ENCODE measurements around the gene EVI2B. TPM values are rescaled to one million over a fixed set of nuclear protein-coding genes. Genes with fewer than 3 reads are reported as not detected.
"Not testable (repeated sequence)": the region's sequence is repeated elsewhere in the genome, so short reads cannot be mapped to it uniquely, and the experiment has no call there.

Gene EVI2B
- total RNA-seq, 1 donor from 2014 or later = not detected

GRCh38 chr17:31291820-31292219 is 22.0 kb downstream of the EVI2B start:
- H3K4me1 Mint-ChIP-seq (ENCODE audit: unreplicated experiment) = peaks cover 8% of the 10 kb centered on the region
- peaks cover 18% of the 10 kb centered on the region for H3K36me3 Mint-ChIP-seq (ENCODE audit: unreplicated experiment)
- H3K4me3 Mint-ChIP-seq (ENCODE audit: unreplicated experiment) = no peak overlapping the region
- no peak for DNase-seq (ENCODE audit: extremely low spot score, unreplicated experiment)
- no peaks in the 10 kb centered on the region for H3K9me3 Mint-ChIP-seq (ENCODE audit: unreplicated experiment)
- H3K27ac Mint-ChIP-seq (ENCODE audit: unreplicated experiment) = no peak overlapping the region
- no peak for TF ChIP-seq CTCF (IDR thresholded peaks at IDR 0.05)
- H3K27me3 Mint-ChIP-seq (ENCODE audit: unreplicated experiment) = no peaks in the 10 kb centered on the region

- H3K4me1 Mint-ChIP-seq (ENCODE audit: unreplicated experiment) = peaks cover 8% of the 10 kb centered on the region
- no peak for TF ChIP-seq CTCF (IDR thresholded peaks at IDR 0.05)
- no peaks in the 10 kb centered on the region for H3K9me3 Mint-ChIP-seq (ENCODE audit: unreplicated experiment)
- peaks cover 20% of the 10 kb centered on the region for H3K36me3 Mint-ChIP-seq (ENCODE audit: unreplicated experiment)
- no peaks in the 10 kb centered on the region for H3K27me3 Mint-ChIP-seq (ENCODE audit: unreplicated experiment)
- no peak overlapping the region for H3K27ac Mint-ChIP-seq (ENCODE audit: unreplicated experiment)
- H3K4me3 Mint-ChIP-seq (ENCODE audit: unreplicated experiment) = no peak overlapping the region
- DNase-seq (ENCODE audit: extremely low spot score, unreplicated experiment) = no peak
These were observed 24.1 kb downstream of the EVI2B start for GRCh38 chr17:31289790-31290189.

GRCh38 chr17:31287932-31288331 is 25.9 kb downstream of the EVI2B start:
- not testable (repeated sequence) for H3K9me3 Mint-ChIP-seq (ENCODE audit: unreplicated experiment); H3K27me3 Mint-ChIP-seq (ENCODE audit: unreplicated experiment); H3K27ac Mint-ChIP-seq (ENCODE audit: unreplicated experiment); DNase-seq (ENCODE audit: extremely low spot score, unreplicated experiment); H3K4me1 Mint-ChIP-seq (ENCODE audit: unreplicated experiment); H3K4me3 Mint-ChIP-seq (ENCODE audit: unreplicated experiment)
- H3K36me3 Mint-ChIP-seq (ENCODE audit: unreplicated experiment) = peaks cover 21% of the 10 kb centered on the region

GRCh38 chr17:31286587-31286986 is 27.3 kb downstream of the EVI2B start:
- Mint-ChIP-seq H3K4me1 (ENCODE audit: unreplicated experiment) (peaks cover 8% of the 10 kb centered on the region), H3K27me3 (ENCODE audit: unreplicated experiment) (no peaks in the 10 kb centered on the region), H3K27ac (ENCODE audit: unreplicated experiment) (no peak overlapping the region), H3K4me3 (ENCODE audit: unreplicated experiment) (no peak overlapping the region), H3K9me3 (ENCODE audit: unreplicated experiment) (no peaks in the 10 kb centered on the region), H3K36me3 (ENCODE audit: unreplicated experiment) (peaks cover 23% of the 10 kb centered on the region)
- no peak for DNase-seq (ENCODE audit: extremely low spot score, unreplicated experiment)
- TF ChIP-seq CTCF (IDR thresholded peaks at IDR 0.05) = no peak

GRCh38 chr17:31283841-31284240 is 30.0 kb downstream of the EVI2B start:
- Mint-ChIP-seq H3K9me3 (ENCODE audit: unreplicated experiment) (no peaks in the 10 kb centered on the region), H3K36me3 (ENCODE audit: unreplicated experiment) (peaks cover 30% of the 10 kb centered on the region), H3K27me3 (ENCODE audit: unreplicated experiment) (no peaks in the 10 kb centered on the region), H3K4me3 (ENCODE audit: unreplicated experiment) (no peak overlapping the region), H3K27ac (ENCODE audit: unreplicated experiment) (no peak overlapping the region), H3K4me1 (ENCODE audit: unreplicated experiment) (peaks cover 1% of the 10 kb centered on the region)
- no peak for TF ChIP-seq CTCF (IDR thresholded peaks at IDR 0.05)
- no peak for DNase-seq (ENCODE audit: extremely low spot score, unreplicated experiment)

GRCh38 chr17:31281061-31281460 is 32.8 kb downstream of the EVI2B start:
- TF ChIP-seq CTCF (IDR thresholded peaks at IDR 0.05) = no peak
- Mint-ChIP-seq H3K4me1 (ENCODE audit: unreplicated experiment) (no peaks in the 10 kb centered on the region), H3K27me3 (ENCODE audit: unreplicated experiment) (no peaks in the 10 kb centered on the region), H3K9me3 (ENCODE audit: unreplicated experiment) (no peaks in the 10 kb centered on the region), H3K4me3 (ENCODE audit: unreplicated experiment) (no peak overlapping the region), H3K27ac (ENCODE audit: unreplicated experiment) (no peak overlapping the region), H3K36me3 (ENCODE audit: unreplicated experiment) (peaks cover 20% of the 10 kb centered on the region)
- DNase-seq (ENCODE audit: extremely low spot score, unreplicated experiment) = no peak
